ENCODE results near the gene SAMD4B. TPM values are rescaled to one million over a fixed set of nuclear protein-coding genes. Genes with fewer than 3 reads are reported as not detected.

SAMD4B gene
- total and polyA plus RNA-seq, 9 of the 15 experiments (the other 6 are each of a cell fraction or from before 2014, with no cell fraction given): 3.4 to 90.5 (median 38.0) TPM

DNA sequence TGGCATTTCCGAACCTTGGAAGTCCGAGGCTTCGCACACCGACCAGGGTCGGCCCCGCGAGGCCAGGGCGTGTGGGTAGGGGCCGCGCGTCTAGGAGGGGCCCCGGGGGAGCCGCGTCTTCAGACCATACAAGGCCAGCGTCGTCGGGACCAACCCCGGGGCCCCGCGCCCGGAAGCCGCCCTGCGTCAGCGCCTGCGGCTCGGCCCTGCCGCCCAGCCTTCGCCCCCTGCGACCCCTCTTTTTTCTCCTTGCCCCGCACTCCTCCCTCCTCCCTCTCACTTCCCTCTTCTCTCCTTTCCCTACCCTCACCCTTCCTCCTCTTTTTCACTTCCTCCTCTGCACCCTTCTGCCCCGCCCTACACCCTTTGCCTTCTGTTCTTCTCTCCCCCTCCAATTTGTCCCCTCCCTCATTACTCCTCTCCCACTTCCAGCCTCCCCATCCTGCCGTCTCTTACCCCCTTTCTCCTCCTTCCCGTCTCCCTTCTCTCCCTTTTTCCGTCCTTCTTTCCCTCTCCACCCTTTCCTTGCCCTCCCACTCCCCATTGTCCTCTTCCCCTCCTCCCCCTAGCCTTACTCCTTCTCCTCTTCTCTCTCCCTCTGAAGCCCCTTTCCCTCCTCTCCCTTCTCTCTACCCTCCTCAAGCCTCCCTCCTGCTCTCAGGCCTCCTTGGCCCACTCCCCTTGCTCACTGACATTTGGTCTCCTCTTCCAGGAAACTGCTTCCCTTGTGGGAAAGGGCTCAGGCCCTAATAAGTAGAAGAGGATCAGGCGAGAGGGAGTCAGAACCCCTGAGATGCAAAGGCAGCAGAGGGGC is 68.0 kb downstream of the SAMD4B start (continued):
- TF ChIP-seq, protein P1, sequence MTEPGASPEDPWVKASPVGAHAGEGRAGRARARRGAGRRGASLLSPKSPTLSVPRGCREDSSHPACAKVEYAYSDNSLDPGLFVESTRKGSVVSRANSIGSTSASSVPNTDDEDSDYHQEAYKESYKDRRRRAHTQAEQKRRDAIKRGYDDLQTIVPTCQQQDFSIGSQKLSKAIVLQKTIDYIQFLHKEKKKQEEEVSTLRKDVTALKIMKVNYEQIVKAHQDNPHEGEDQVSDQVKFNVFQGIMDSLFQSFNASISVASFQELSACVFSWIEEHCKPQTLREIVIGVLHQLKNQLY (CRISPR knock-in tag; conservative IDR thresholded peaks at IDR 0.05): no peak
- TF ChIP-seq CSDE1 (IDR thresholded peaks at IDR 0.05) (0 out of 4 replicates have a peak, but pooled peaks of 1 of the 2 experiments have one; percentile 49), HCFC1 (IDR thresholded peaks at IDR 0.05; ENCODE audit: low read depth, low read length) (no peak; the same call in 1 of the 2 replicates), ZNF551 (CRISPR knock-in tag; IDR thresholded peaks at IDR 0.05) (no peak), DMBX1 (CRISPR knock-in tag; IDR thresholded peaks at IDR 0.05; ENCODE audit: borderline replicate concordance) (no peak), ZNF12 (CRISPR knock-in tag; IDR thresholded peaks at IDR 0.05) (no peak), CBX8 (IDR thresholded peaks at IDR 0.05; ENCODE audit: borderline replicate concordance, extremely low read depth, low read depth, low read length, poor library complexity, severe bottlenecking) (no peak), PHB (CRISPR knock-in tag; IDR thresholded peaks at IDR 0.05) (peak; percentile 64; the same call in 1 of the 2 replicates), MYBL2 (IDR thresholded peaks at IDR 0.05; ENCODE audit: low read depth) (no peak), MYBL2 (CRISPR knock-in tag; IDR thresholded peaks at IDR 0.05; ENCODE audit: borderline replicate concordance) (no peak), NR4A1 (CRISPR knock-in tag; IDR thresholded peaks at IDR 0.05) (no peak), NR4A1 (tag; IDR thresholded peaks at IDR 0.05) (0 out of 2 replicates have a peak, but pooled peaks have one; percentile 35), U2AF2 (optimal IDR thresholded peaks at IDR 0.05; ENCODE audit: low read depth, low read length) (no peak), KAT8 (IDR thresholded peaks at IDR 0.05; ENCODE audit: low read depth) (no peak)
- TF ChIP-seq, protein P2, sequence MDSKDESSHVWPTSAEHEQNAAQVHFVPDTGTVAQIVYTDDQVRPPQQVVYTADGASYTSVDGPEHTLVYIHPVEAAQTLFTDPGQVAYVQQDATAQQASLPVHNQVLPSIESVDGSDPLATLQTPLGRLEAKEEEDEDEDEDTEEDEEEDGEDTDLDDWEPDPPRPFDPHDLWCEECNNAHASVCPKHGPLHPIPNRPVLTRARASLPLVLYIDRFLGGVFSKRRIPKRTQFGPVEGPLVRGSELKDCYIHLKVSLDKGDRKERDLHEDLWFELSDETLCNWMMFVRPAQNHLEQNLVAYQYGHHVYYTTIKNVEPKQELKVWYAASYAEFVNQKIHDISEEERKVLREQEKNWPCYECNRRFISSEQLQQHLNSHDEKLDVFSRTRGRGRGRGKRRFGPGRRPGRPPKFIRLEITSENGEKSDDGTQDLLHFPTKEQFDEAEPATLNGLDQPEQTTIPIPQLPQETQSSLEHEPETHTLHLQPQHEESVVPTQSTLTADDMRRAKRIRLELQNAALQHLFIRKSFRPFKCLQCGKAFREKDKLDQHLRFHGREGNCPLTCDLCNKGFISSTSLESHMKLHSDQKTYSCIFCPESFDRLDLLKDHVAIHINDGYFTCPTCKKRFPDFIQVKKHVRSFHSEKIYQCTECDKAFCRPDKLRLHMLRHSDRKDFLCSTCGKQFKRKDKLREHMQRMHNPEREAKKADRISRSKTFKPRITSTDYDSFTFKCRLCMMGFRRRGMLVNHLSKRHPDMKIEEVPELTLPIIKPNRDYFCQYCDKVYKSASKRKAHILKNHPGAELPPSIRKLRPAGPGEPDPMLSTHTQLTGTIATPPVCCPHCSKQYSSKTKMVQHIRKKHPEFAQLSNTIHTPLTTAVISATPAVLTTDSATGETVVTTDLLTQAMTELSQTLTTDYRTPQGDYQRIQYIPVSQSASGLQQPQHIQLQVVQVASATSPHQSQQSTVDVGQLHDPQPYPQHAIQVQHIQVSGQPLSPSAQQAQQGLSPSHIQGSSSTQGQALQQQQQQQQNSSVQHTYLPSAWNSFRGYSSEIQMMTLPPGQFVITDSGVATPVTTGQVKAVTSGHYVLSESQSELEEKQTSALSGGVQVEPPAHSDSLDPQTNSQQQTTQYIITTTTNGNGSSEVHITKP (IDR thresholded peaks at IDR 0.05; ENCODE audit: partially characterized antibody): peak; percentile 36
- TF ChIP-seq, protein P3, sequence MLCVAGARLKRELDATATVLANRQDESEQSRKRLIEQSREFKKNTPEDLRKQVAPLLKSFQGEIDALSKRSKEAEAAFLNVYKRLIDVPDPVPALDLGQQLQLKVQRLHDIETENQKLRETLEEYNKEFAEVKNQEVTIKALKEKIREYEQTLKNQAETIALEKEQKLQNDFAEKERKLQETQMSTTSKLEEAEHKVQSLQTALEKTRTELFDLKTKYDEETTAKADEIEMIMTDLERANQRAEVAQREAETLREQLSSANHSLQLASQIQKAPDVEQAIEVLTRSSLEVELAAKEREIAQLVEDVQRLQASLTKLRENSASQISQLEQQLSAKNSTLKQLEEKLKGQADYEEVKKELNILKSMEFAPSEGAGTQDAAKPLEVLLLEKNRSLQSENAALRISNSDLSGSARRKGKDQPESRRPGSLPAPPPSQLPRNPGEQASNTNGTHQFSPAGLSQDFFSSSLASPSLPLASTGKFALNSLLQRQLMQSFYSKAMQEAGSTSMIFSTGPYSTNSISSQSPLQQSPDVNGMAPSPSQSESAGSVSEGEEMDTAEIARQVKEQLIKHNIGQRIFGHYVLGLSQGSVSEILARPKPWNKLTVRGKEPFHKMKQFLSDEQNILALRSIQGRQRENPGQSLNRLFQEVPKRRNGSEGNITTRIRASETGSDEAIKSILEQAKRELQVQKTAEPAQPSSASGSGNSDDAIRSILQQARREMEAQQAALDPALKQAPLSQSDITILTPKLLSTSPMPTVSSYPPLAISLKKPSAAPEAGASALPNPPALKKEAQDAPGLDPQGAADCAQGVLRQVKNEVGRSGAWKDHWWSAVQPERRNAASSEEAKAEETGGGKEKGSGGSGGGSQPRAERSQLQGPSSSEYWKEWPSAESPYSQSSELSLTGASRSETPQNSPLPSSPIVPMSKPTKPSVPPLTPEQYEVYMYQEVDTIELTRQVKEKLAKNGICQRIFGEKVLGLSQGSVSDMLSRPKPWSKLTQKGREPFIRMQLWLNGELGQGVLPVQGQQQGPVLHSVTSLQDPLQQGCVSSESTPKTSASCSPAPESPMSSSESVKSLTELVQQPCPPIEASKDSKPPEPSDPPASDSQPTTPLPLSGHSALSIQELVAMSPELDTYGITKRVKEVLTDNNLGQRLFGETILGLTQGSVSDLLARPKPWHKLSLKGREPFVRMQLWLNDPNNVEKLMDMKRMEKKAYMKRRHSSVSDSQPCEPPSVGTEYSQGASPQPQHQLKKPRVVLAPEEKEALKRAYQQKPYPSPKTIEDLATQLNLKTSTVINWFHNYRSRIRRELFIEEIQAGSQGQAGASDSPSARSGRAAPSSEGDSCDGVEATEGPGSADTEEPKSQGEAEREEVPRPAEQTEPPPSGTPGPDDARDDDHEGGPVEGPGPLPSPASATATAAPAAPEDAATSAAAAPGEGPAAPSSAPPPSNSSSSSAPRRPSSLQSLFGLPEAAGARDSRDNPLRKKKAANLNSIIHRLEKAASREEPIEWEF (CRISPR knock-in tag; IDR thresholded peaks at IDR 0.05): no peak
- TF ChIP-seq, protein P4, sequence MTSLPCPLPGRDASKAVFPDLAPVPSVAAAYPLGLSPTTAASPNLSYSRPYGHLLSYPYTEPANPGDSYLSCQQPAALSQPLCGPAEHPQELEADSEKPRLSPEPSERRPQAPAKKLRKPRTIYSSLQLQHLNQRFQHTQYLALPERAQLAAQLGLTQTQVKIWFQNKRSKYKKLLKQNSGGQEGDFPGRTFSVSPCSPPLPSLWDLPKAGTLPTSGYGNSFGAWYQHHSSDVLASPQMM (CRISPR knock-in tag; IDR thresholded peaks at IDR 0.05): no peak

Measured in K562 (cell line).